Prostate gland (tissue), 2 donors: ENCODE results near the gene CADPS. TPM values are rescaled to one million over a fixed set of nuclear protein-coding genes. Genes with fewer than 3 reads are reported as not detected.

Source experiments
- DNase-seq: peaks from one replicate; pipeline ENCODE4 v3.0.0-alpha.2; 2019; ENCODE audit warnings: low spot score
- H3K27ac ChIP-seq, 2 donors: fragments of 200-600 bp; sonication (generic); 2 replicates each; pipeline ENCODE4 v1.5.1; 2017 to 2019
- H3K27me3 ChIP-seq: fragments of 200-600 bp; sonication (generic); replicated peaks from 2 replicates; pipeline ENCODE4 v1.5.1; 2019; ENCODE audit not compliant: insufficient read depth
- H3K36me3 ChIP-seq, 2 donors: fragments of 200-600 bp; sonication (generic); 1 replicate in 1 of 2; 2 replicates in 1 of 2; pipeline versions ENCODE4 v1.5.1 to v1.8.1; 2017 to 2019
- H3K4me1 ChIP-seq: fragments of 200-600 bp; sonication (generic); replicated peaks from 2 replicates; pipeline ENCODE4 v1.5.1; 2019
- H3K4me3 ChIP-seq, 2 donors: fragments of 200-600 bp; sonication (generic); 2 replicates each; pipeline ENCODE4 v1.5.1; 2017 to 2019
- H3K9me3 ChIP-seq: fragments of 200-600 bp; sonication (generic); 2 replicates; pipeline ENCODE4 v1.5.1; 2017
- CTCF ChIP-seq, 4 experiments: fragments of 200-600 bp in 2 of 4; fragments of 450-650 bp in 2 of 4; sonication (generic) in 2 of 4; IDR thresholded peaks; 1 replicate in 3 of 4; 2 replicates in 1 of 4; pipeline ENCODE4 v1.5.1; 2016 to 2019; ENCODE audit warnings: antibody characterized with exemption in 4 of 4, mild to moderate bottlenecking in 2 of 4, moderate library complexity in 2 of 4
- POLR2A ChIP-seq: fragments of 450-650 bp; IDR thresholded peaks from one replicate; pipeline ENCODE4 v1.6.1; 2016; ENCODE audit warnings: antibody characterized with exemption, mild to moderate bottlenecking
- POLR2AphosphoS5 ChIP-seq: sonication (generic); formaldehyde crosslinking; IDR thresholded peaks from one replicate; pipeline ENCODE4 v1.6.1; 2017; ENCODE audit warnings: antibody characterized with exemption
- WGBS: methylation state at CpG from one replicate; pipeline ENCODE4 v1.1.5; 2018; 5-methylcytosine and 5-hydroxymethylcytosine counted together
- intact Hi-C: fragments of 100-400 bp; cut with DNase I; formaldehyde crosslinking; loops from one replicate; pipeline ENCODE4 v1.14.2; 2022
- total RNA-seq, 2 donors: library from RNA; depleted of rRNA; stranded (reverse); fragments of >200 nt; gene quantifications; one replicate each; pipeline ENCODE4 v1.1.0, GENCODE V29; 2016

The CADPS gene
- total RNA-seq, 2 donors from 2014 or later = 4.0 to 7.7 TPM

- Histone ChIP-seq H3K27ac (no peak overlapping the region), H3K9me3 (no peaks in the 10 kb centered on the region), H3K27me3 (no peaks in the 10 kb centered on the region), H3K4me1 (no peaks in the 10 kb centered on the region), H3K4me3 (no peak overlapping the region), H3K36me3 (no peaks in the 10 kb centered on the region)
- WGBS = 58% methylated on average over 2 of the region's 2 CpGs
- DNase-seq = no peak
- intact Hi-C loops = no loop called here
- no peak for TF ChIP-seq CTCF (IDR thresholded peaks at IDR 0.05)
- TF ChIP-seq POLR2AphosphoS5 = no peak
- TF ChIP-seq POLR2A = no peak
These were observed 326.5 kb downstream of the CADPS start for GRCh38 chr3:62548528-62549205.

GRCh38 chr3:62546266-62546665 is 328.9 kb downstream of the CADPS start:
- TF ChIP-seq POLR2A (no peak), CTCF (IDR thresholded peaks at IDR 0.05) (no peak), POLR2AphosphoS5 (no peak)
- no peaks in the 10 kb centered on the region for H3K4me1 ChIP-seq
- no peak for DNase-seq
- H3K36me3 ChIP-seq = no peaks in the 10 kb centered on the region
- no peak overlapping the region for H3K27ac ChIP-seq
- H3K9me3 ChIP-seq = no peaks in the 10 kb centered on the region
- intact Hi-C loops = no loop called here
- H3K27me3 ChIP-seq = no peaks in the 10 kb centered on the region
- no peak overlapping the region for H3K4me3 ChIP-seq
- 85% methylated on average over 7 of the region's 7 CpGs for WGBS

- TF ChIP-seq POLR2A (no peak), CTCF (IDR thresholded peaks at IDR 0.05) (no peak), POLR2AphosphoS5 (no peak)
- Histone ChIP-seq H3K9me3 (no peaks in the 10 kb centered on the region), H3K36me3 (no peaks in the 10 kb centered on the region), H3K27me3 (no peaks in the 10 kb centered on the region), H3K4me3 (no peak overlapping the region), H3K4me1 (no peaks in the 10 kb centered on the region), H3K27ac (no peak overlapping the region)
- intact Hi-C loops = no loop called here
- 91% methylated on average over 2 of the region's 2 CpGs for WGBS
- no peak for DNase-seq
These were observed 333.0 kb downstream of the CADPS start for GRCh38 chr3:62542185-62542584.

GRCh38 chr3:62539762-62540161 is 335.5 kb downstream of the CADPS start:
- intact Hi-C loops = no loop called here

More at GRCh38 chr3:62539762-62540161, 335.5 kb downstream of the CADPS start:
- Histone ChIP-seq H3K36me3 (no peaks in the 10 kb centered on the region), H3K27ac (no peak overlapping the region), H3K4me1 (no peaks in the 10 kb centered on the region), H3K4me3 (no peak overlapping the region), H3K27me3 (no peaks in the 10 kb centered on the region), H3K9me3 (no peaks in the 10 kb centered on the region)
- TF ChIP-seq CTCF (IDR thresholded peaks at IDR 0.05) (no peak), POLR2AphosphoS5 (no peak), POLR2A (no peak)
- WGBS = 74% methylated on average over 1 of the region's 1 CpG
- DNase-seq = no peak
